Tibial artery (tissue), 4 donors: ENCODE data around the gene LHX5.

Experiments
- DNase-seq, 2 donors: peaks; one replicate each; pipeline ENCODE4 v3.0.0-alpha.2; 2019
- H3K27ac ChIP-seq, 2 donors: fragments of 200-600 bp; sonication (generic) in 1 of 2; 1 replicate in 1 of 2; 2 replicates in 1 of 2; pipeline ENCODE4 v1.5.1; 2018 to 2019; ENCODE audit warnings: mild to moderate bottlenecking in 1 of 2
- H3K27me3 ChIP-seq, 2 donors: fragments of 200-600 bp; sonication (generic) in 1 of 2; one replicate each; pipeline versions ENCODE4 v1.5.1 to v1.6.0; 2016 to 2019
- H3K36me3 ChIP-seq, 3 donors: fragments of 200-600 bp; sonication (generic) in 2 of 3; one replicate each; pipeline ENCODE4 v1.5.1; 2016 to 2019; ENCODE audit warnings: mild to moderate bottlenecking in 2 of 3
- H3K4me1 ChIP-seq, 4 donors: fragments of 200-600 bp; sonication (generic) in 2 of 4; 1 replicate in 3 of 4; 2 replicates in 1 of 4; pipeline ENCODE4 v1.5.1; 2016 to 2019
- H3K4me3 ChIP-seq, 2 donors: fragments of 200-600 bp; sonication (generic) in 1 of 2; 1 replicate in 1 of 2; 2 replicates in 1 of 2; pipeline ENCODE4 v1.5.1; 2018 to 2019; ENCODE audit warnings: mild to moderate bottlenecking in 2 of 2
- H3K9me3 ChIP-seq, 3 donors: fragments of 200-600 bp; sonication (generic) in 1 of 3; one replicate each; pipeline ENCODE4 v1.5.1; 2016 to 2019
- intact Hi-C: fragments of 100-400 bp; cut with DNase I; formaldehyde crosslinking; loops from one replicate; pipeline ENCODE4 v1.15.0; 2023; ENCODE audit warnings: low total_unique reads
- TF ChIP-seq, protein P1 (sequence below), 2 experiments: fragments of 200-600 bp in 1 of 2; fragments of 450-650 bp in 1 of 2; IDR thresholded peaks; one replicate each; pipeline ENCODE4 v1.5.1; 2017 to 2019; ENCODE audit warnings: antibody characterized with exemption in 2 of 2, mild to moderate bottlenecking in 1 of 2, moderate library complexity in 1 of 2

The LHX5 gene

DNA sequence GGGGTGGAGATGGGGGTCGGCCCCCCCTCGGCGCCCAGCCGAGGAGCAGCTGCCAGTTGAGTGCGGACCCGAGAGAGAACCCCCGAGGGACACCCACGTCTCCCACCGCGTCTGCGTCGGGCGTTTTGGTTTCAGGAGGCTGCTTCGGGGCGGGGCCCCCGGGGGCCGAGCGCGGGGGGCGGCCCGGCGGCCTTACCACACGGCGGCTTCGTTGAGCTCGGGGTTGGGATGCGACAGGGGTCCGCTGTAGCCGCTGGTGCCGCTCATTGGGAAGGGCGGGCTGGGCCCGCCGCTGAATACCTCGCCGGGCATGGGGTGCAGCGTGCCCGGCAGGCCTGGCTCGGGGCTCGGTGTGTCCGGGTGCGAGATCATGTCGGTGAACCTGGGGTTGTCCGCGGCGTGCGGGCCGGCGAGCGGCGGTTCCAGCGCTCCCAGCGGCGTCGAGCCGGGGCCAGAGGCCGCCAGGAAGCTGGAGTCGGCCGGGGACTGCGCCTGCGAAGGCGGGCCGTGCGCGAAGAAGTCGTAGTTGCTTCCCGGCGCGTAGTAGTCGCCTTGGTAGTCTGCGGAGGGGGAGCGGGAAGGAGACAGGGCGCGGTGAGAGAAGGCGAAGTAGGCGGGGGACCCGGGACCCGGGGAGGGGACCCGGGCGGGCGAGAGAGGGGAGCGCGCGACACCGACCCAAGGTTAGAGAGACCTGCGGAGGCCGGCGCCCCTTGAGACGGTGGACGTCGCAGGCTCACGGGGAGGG is 8.5 kb downstream of the LHX5 start:
- no peak for DNase-seq
- H3K9me3 ChIP-seq, result no peaks in the 10 kb centered on the region
- no peaks in the 10 kb centered on the region for H3K36me3 ChIP-seq
- intact Hi-C loops, result no loop called here
- H3K27ac ChIP-seq, result no peak overlapping the region
- H3K4me1 ChIP-seq, result peaks cover 0 to 58% (median 51%) of the 10 kb centered on the region in 4 donors
- TF ChIP-seq, protein P1, sequence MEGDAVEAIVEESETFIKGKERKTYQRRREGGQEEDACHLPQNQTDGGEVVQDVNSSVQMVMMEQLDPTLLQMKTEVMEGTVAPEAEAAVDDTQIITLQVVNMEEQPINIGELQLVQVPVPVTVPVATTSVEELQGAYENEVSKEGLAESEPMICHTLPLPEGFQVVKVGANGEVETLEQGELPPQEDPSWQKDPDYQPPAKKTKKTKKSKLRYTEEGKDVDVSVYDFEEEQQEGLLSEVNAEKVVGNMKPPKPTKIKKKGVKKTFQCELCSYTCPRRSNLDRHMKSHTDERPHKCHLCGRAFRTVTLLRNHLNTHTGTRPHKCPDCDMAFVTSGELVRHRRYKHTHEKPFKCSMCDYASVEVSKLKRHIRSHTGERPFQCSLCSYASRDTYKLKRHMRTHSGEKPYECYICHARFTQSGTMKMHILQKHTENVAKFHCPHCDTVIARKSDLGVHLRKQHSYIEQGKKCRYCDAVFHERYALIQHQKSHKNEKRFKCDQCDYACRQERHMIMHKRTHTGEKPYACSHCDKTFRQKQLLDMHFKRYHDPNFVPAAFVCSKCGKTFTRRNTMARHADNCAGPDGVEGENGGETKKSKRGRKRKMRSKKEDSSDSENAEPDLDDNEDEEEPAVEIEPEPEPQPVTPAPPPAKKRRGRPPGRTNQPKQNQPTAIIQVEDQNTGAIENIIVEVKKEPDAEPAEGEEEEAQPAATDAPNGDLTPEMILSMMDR (IDR thresholded peaks at IDR 0.05), result no peak
- peak overlapping the region; percentile 26 to 41 for H3K4me3 ChIP-seq
- peaks cover 10 to 95% of the 10 kb centered on the region in 2 donors for H3K27me3 ChIP-seq

DNA sequence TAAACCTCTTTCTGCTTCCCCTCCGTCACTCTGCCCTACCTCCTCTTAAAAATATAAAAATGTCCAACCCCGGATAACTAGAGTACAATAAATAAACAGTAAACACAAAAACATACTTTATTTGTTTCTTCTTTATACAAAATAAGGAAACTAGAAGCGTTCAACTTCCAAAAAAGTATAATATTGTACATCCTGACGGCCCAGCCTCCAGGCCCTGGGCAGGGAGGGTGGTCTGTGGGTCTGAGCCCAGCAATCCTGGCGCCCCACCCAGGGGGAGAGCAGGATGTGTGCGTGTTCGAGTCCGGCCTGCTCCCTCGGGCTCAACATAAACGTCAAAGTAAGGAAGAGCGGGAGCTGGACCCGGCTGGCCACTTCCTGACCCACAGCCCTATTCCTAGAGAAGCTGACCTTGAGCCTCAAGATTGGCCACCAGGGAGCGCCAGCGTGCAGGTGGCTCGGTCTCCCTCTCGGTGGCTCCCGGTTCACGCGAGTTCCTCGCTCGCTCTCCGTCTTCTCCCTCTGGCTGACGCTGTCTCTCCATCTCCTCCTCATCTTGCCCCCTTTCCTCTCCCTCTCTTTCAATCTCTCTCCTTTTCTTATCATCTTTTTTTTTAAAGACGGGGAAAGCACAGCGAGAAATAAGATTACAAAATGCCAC is 9.4 kb downstream of the LHX5 start:
- peaks cover 9 to 89% of the 10 kb centered on the region in 2 donors for H3K27me3 ChIP-seq
- intact Hi-C loops, result no loop called here
- peaks cover 0 to 48% (median 42%) of the 10 kb centered on the region in 4 donors for H3K4me1 ChIP-seq
- no peaks in the 10 kb centered on the region for H3K36me3 ChIP-seq
- TF ChIP-seq, protein P1 (IDR thresholded peaks at IDR 0.05), result peak; percentile 64 to 89
- peak overlapping the region; percentile 26 to 41 for H3K4me3 ChIP-seq
- peak; percentile 76 to 83 for DNase-seq
- H3K27ac ChIP-seq, result no peak overlapping the region
- H3K9me3 ChIP-seq, result no peaks in the 10 kb centered on the region

DNA sequence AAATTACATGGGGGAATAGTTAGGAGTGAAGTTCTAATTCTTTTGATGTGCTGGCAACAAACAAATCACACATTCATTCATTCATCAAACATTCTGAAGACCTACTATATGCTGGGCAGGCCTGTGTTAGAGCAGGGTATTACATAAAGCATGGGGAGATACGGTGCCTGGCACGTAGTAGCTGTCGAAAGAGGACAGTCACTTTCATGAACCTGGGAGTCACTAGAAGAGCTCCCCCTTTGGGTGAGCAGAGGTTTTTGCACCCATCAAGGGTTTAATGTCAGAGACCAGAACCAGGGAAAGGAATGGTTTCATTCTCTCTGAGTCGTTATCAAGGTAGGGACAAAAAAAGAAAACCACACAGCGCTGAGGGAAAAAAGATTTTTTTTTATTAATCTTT is 10.0 kb downstream of the LHX5 start:
- TF ChIP-seq, protein P1 (IDR thresholded peaks at IDR 0.05), result no peak
- Histone ChIP-seq H3K4me1 (peaks cover 0 to 44% (median 37%) of the 10 kb centered on the region in 4 donors), H3K4me3 (no peak overlapping the region), H3K27ac (no peak overlapping the region), H3K9me3 (no peaks in the 10 kb centered on the region), H3K36me3 (no peaks in the 10 kb centered on the region), H3K27me3 (peaks cover 6 to 84% of the 10 kb centered on the region in 2 donors)
- no peak for DNase-seq
- intact Hi-C loops, result no loop called here

DNA sequence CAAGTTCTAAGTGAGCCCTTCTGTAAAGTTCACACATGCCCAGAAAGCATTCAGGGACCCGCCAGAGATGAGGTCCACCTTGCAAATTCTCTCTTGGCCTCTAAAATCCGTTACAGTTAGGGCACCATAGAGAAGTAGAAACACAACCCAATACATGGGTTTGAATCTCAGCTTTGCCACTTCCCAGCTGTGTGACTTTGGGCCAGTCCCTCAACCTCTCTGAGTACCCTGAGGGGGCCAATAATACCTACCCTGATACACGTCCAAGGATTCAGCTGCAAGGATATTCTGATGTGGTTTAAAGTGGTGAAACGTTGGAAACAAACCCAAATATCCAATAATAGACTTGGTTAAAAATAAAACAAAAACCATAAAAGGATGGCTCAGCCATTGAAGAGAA is 11.7 kb downstream of the LHX5 start:
- intact Hi-C loops, result no loop called here
- Histone ChIP-seq H3K4me3 (no peak overlapping the region), H3K36me3 (no peaks in the 10 kb centered on the region), H3K4me1 (peaks cover 0 to 29% (median 27%) of the 10 kb centered on the region in 4 donors), H3K27me3 (peaks cover under 1 to 74% of the 10 kb centered on the region in 2 donors), H3K9me3 (no peaks in the 10 kb centered on the region), H3K27ac (no peak overlapping the region)
- no peak for DNase-seq
- TF ChIP-seq, protein P1 (IDR thresholded peaks at IDR 0.05), result no peak

DNA sequence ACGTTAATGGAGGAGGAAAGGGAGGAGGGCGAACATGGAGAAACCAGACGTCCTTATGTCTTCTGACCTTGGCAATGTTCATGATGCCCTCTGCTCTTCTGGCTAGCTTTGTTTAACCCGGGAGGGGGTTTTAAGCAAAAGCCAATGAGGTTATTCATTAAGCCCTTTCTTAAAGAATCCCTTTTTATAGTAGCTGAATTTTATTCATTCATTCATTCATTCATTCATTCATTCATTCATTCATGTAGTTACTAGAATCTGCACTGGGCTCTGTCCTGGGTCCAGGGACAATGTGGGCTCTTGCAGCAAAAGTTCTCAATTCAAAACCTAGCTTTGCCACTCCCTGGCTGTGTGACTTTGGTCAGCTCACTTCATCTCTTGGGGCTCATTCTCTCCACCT is 14.0 kb downstream of the LHX5 start:
- peaks cover 0 to 6% (median 5%) of the 10 kb centered on the region in 4 donors for H3K4me1 ChIP-seq
- H3K9me3 ChIP-seq, result no peaks in the 10 kb centered on the region
- no peak overlapping the region for H3K27ac ChIP-seq
- DNase-seq, result no peak
- TF ChIP-seq, protein P1 (IDR thresholded peaks at IDR 0.05), result no peak
- H3K36me3 ChIP-seq, result no peaks in the 10 kb centered on the region
- H3K27me3 ChIP-seq, result peaks cover 0 to 54% of the 10 kb centered on the region in 2 donors
- no peak overlapping the region for H3K4me3 ChIP-seq
- intact Hi-C loops, result no loop called here
